OCI-LY1 (cell line): Measurements from ENCODE around the gene TTC23.

Experiments used
- H2AFZ ChIP-seq: fragments of 200-600 bp; sonication (generic), shearing (Covaris generic); 2 replicates; pipeline ENCODE4 v1.6.0; 2014; ENCODE audit warnings: antibody characterized with exemption, mild to moderate bottlenecking, low read length
- H3F3A ChIP-seq: fragments of 200-600 bp; sonication (generic), shearing (Covaris generic); 2 replicates; pipeline ENCODE4 v1.6.0; 2014; ENCODE audit warnings: mild to moderate bottlenecking, antibody characterized with exemption, low read length, moderate library complexity; ENCODE audit not compliant: insufficient read depth
- H3K27ac ChIP-seq: fragments of 200-600 bp; sonication (generic); 2 replicates; pipeline ENCODE4 v1.5.1; 2014; ENCODE audit warnings: low read length, mixed run types, mild to moderate bottlenecking, low read depth; ENCODE audit not compliant: poor library complexity, severe bottlenecking
- H3K27me3 ChIP-seq: fragments of 200-600 bp; sonication (generic); 2 replicates; pipeline ENCODE4 v1.6.0; 2014; ENCODE audit warnings: antibody characterized with exemption, mild to moderate bottlenecking, low read length, moderate library complexity; ENCODE audit not compliant: insufficient read depth
- H3K36me3 ChIP-seq: fragments of 200-600 bp; sonication (generic); 2 replicates; pipeline ENCODE4 v1.6.1; 2014; ENCODE audit warnings: mild to moderate bottlenecking, antibody characterized with exemption, low read length, moderate library complexity, mixed read lengths; ENCODE audit not compliant: insufficient read depth
- H3K4me1 ChIP-seq: fragments of 200-600 bp; sonication (generic); 2 replicates; pipeline ENCODE4 v1.5.1; 2014; ENCODE audit warnings: mild to moderate bottlenecking, low read length, moderate library complexity; ENCODE audit not compliant: insufficient read depth, severe bottlenecking
- H3K4me2 ChIP-seq: fragments of 200-600 bp; sonication (generic), shearing (Covaris generic); 2 replicates; pipeline ENCODE4 v1.6.1; 2014; ENCODE audit warnings: low read length
- H3K4me3 ChIP-seq: fragments of 200-600 bp; sonication (generic); 2 replicates; pipeline ENCODE4 v1.5.1; 2014; ENCODE audit warnings: low read length, low read depth, mild to moderate bottlenecking, mixed read lengths; ENCODE audit not compliant: poor library complexity, severe bottlenecking
- H3K79me2 ChIP-seq: fragments of 200-600 bp; shearing (Covaris generic); 2 replicates; pipeline ENCODE4 v1.6.1; 2016; ENCODE audit warnings: mixed run types, low read length, mixed read lengths; ENCODE audit not compliant: insufficient read depth
- H3K9ac ChIP-seq: fragments of 200-600 bp; sonication (generic), shearing (Covaris generic); 2 replicates; pipeline ENCODE4 v1.6.1; 2014; ENCODE audit warnings: mild to moderate bottlenecking, low read length, mixed read lengths
- H3K9me2 ChIP-seq: fragments of 200-600 bp; sonication (generic), shearing (Covaris generic); 2 replicates; pipeline ENCODE4 v1.6.1; 2014; ENCODE audit warnings: low read depth, mild to moderate bottlenecking, low read length, mixed read lengths
- H3K9me3 ChIP-seq: fragments of 200-600 bp; shearing (Covaris generic); 2 replicates; pipeline ENCODE4 v1.6.1; 2014; ENCODE audit warnings: low read length, mixed read lengths
- H4K20me1 ChIP-seq: fragments of 200-600 bp; sonication (generic), shearing (Covaris generic); 2 replicates; pipeline ENCODE4 v1.6.0; 2016; ENCODE audit warnings: mild to moderate bottlenecking, low read length; ENCODE audit not compliant: insufficient read depth
- EZH2 ChIP-seq: fragments of 200-600 bp; sonication (generic), shearing (Covaris generic); IDR thresholded peaks from 2 replicates; pipeline ENCODE4 v1.8.0; 2017; ENCODE audit warnings: borderline replicate concordance, mixed run types, mild to moderate bottlenecking, antibody characterized with exemption, low read length, moderate library complexity, mixed read lengths
- TF ChIP-seq, protein P1 (sequence below): fragments of 200-600 bp; sonication (generic), shearing (Covaris generic); IDR thresholded peaks from 2 replicates; pipeline ENCODE4 v1.5.1; 2017; ENCODE audit warnings: mild to moderate bottlenecking, antibody characterized with exemption, low read length, moderate library complexity, mixed read lengths

The TTC23 gene

GRCh38 chr15:99167201-99167600 is 82.2 kb downstream of the TTC23 start:
- Histone ChIP-seq H3K27me3 (no peaks in the 10 kb centered on the region; the same call in 1 of the 2 replicates), H3K27ac (no peak overlapping the region), H3K4me3 (no peak overlapping the region), H3F3A (no peaks in the 10 kb centered on the region), H4K20me1 (no peaks in the 10 kb centered on the region), H3K4me2 (no peak overlapping the region), H3K9me2 (no peaks in the 10 kb centered on the region), H2AFZ (no peak overlapping the region), H3K4me1 (no peaks in the 10 kb centered on the region), H3K36me3 (no peaks in the 10 kb centered on the region), H3K9ac (no peak overlapping the region), H3K79me2 (no peaks in the 10 kb centered on the region), H3K9me3 (no peaks in the 10 kb centered on the region)
- TF ChIP-seq EZH2: no peak
- TF ChIP-seq, protein P1, sequence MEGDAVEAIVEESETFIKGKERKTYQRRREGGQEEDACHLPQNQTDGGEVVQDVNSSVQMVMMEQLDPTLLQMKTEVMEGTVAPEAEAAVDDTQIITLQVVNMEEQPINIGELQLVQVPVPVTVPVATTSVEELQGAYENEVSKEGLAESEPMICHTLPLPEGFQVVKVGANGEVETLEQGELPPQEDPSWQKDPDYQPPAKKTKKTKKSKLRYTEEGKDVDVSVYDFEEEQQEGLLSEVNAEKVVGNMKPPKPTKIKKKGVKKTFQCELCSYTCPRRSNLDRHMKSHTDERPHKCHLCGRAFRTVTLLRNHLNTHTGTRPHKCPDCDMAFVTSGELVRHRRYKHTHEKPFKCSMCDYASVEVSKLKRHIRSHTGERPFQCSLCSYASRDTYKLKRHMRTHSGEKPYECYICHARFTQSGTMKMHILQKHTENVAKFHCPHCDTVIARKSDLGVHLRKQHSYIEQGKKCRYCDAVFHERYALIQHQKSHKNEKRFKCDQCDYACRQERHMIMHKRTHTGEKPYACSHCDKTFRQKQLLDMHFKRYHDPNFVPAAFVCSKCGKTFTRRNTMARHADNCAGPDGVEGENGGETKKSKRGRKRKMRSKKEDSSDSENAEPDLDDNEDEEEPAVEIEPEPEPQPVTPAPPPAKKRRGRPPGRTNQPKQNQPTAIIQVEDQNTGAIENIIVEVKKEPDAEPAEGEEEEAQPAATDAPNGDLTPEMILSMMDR: no peak

DNA sequence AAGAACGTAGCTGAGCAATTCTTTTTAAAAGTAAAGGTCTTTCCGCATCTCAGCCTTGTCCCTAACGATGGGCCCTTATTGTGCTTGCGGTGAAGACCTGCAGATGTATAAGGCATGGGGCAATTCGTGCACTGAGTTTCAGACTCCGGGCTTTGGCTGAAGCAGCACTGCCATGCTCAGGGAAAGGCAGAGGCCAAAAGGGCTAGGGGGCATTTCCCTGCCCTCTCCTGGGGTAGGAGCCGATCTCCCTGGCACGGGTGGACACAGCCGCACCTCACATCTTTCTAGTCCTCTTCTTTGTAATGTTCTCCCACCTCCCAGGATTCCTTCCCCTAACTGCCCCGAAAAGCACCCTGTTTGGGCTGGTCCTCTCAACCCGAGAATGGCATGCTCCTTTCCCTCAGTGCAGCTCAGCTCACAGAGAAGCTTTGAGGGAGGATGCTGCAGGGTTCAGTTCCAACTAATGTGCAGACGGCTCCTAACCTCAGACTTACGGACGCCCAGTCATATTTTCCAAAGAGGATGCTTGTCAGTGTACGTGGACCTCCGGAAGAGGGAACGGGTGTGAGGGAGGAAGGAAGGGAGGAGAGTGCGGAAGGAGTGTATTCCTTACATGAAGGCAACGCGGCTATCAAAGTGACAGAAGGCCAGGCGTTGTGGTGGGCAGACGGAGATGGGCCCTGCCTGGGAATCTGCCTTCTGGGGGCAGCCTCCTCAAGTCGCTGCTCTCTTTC is 83.3 kb downstream of the TTC23 start:
- Histone ChIP-seq H3K79me2 (no peaks in the 10 kb centered on the region), H3F3A (no peaks in the 10 kb centered on the region), H3K4me2 (no peak overlapping the region), H3K9ac (no peak overlapping the region), H3K27ac (no peak overlapping the region), H2AFZ (no peak overlapping the region), H4K20me1 (no peaks in the 10 kb centered on the region), H3K4me1 (no peaks in the 10 kb centered on the region), H3K27me3 (no peaks in the 10 kb centered on the region; the same call in 1 of the 2 replicates), H3K9me3 (no peaks in the 10 kb centered on the region), H3K4me3 (no peak overlapping the region), H3K36me3 (no peaks in the 10 kb centered on the region), H3K9me2 (no peaks in the 10 kb centered on the region)
- TF ChIP-seq EZH2: no peak
- TF ChIP-seq, protein P1: no peak

- no peak overlapping the region for H3K4me3 ChIP-seq
- no peak overlapping the region for H3K4me2 ChIP-seq
- H2AFZ ChIP-seq: no peak overlapping the region
- no peak overlapping the region for H3K27ac ChIP-seq
- no peaks in the 10 kb centered on the region for H3F3A ChIP-seq
- H3K27me3 ChIP-seq: no peaks in the 10 kb centered on the region; the same call in 1 of the 2 replicates
- TF ChIP-seq EZH2: no peak
- TF ChIP-seq, protein P1: no peak
- no peaks in the 10 kb centered on the region for H3K9me3 ChIP-seq
- no peaks in the 10 kb centered on the region for H4K20me1 ChIP-seq
- no peak overlapping the region for H3K9ac ChIP-seq
- H3K4me1 ChIP-seq: no peaks in the 10 kb centered on the region
- no peaks in the 10 kb centered on the region for H3K79me2 ChIP-seq
- H3K9me2 ChIP-seq: no peaks in the 10 kb centered on the region
- no peaks in the 10 kb centered on the region for H3K36me3 ChIP-seq
Measured at GRCh38 chr15:99165020-99165790, 84.2 kb downstream of the TTC23 start.
